Thyroid gland (tissue), 4 donors: ENCODE results near the gene NSL1. TPM values are rescaled to one million over a fixed set of nuclear protein-coding genes. Genes with fewer than 3 reads are reported as not detected.

Source experiments
- DNase-seq, 2 donors: peaks; one replicate each; pipeline ENCODE4 v3.0.0-alpha.2; 2019
- H3K27ac ChIP-seq, 3 donors: fragments of 200-600 bp; sonication (generic); 1 replicate in 2 of 3; 2 replicates in 1 of 3; pipeline ENCODE4 v1.5.1; 2016 to 2019; ENCODE audit warnings: mild to moderate bottlenecking in 1 of 3, moderate library complexity in 1 of 3
- H3K27me3 ChIP-seq: fragments of 200-600 bp; sonication (generic); one replicate; pipeline ENCODE4 v1.5.1; 2019
- H3K36me3 ChIP-seq, 2 donors: fragments of 200-600 bp; sonication (generic); one replicate each; pipeline ENCODE4 v1.5.1; 2016 to 2019
- H3K4me1 ChIP-seq, 2 donors: fragments of 200-600 bp; sonication (generic); one replicate each; pipeline ENCODE4 v1.5.1; 2017 to 2019
- H3K4me3 ChIP-seq, 3 donors: fragments of 200-600 bp; sonication (generic); replicated peaks in 1 of 3; 1 replicate in 2 of 3; 2 replicates in 1 of 3; pipeline ENCODE4 v1.5.1; 2016; ENCODE audit warnings: mild to moderate bottlenecking in 1 of 3
- H3K9me3 ChIP-seq: fragments of 200-600 bp; sonication (generic); one replicate; pipeline ENCODE4 v1.5.1; 2017
- CTCF ChIP-seq, 6 experiments: fragments of 200-600 bp in 3 of 6; fragments of 450-650 bp in 3 of 6; sonication (generic) in 3 of 6; IDR thresholded peaks; one replicate each; pipeline ENCODE4 v1.5.1; 2016 to 2019; ENCODE audit warnings: antibody characterized with exemption in 6 of 6, mild to moderate bottlenecking in 2 of 6, inconsistent platforms in 1 of 6, moderate library complexity in 1 of 6
- POLR2A ChIP-seq, 2 donors: fragments of 450-650 bp; IDR thresholded peaks; one replicate each; pipeline ENCODE4 v1.6.1; 2017; ENCODE audit warnings: antibody characterized with exemption in 2 of 2, mild to moderate bottlenecking in 2 of 2, moderate library complexity in 1 of 2
- WGBS, 2 donors: methylation state at CpG; one replicate each; pipeline ENCODE4 v1.1.5; 2017; 5-methylcytosine and 5-hydroxymethylcytosine counted together
- intact Hi-C: fragments of 100-400 bp; cut with DNase I; formaldehyde crosslinking; loops from one replicate; pipeline ENCODE4 v1.15.1; 2023
- total RNA-seq, 4 donors: library from RNA; depleted of rRNA; stranded (reverse); fragments of >200 nt; gene quantifications; one replicate each; pipeline ENCODE4 v1.2.3, GENCODE V29; 2016

Gene NSL1
- total RNA-seq, 4 donors from 2014 or later: 47.5 to 62.8 (median 62.2) TPM

GRCh38 chr1:212685429-212685828, 106.1 kb downstream of the NSL1 start:
- WGBS, 2 donors: 48 to 69% methylated on average over 2 of the region's 2 CpGs
- Histone ChIP-seq H3K36me3 (no peaks in the 10 kb centered on the region), H3K9me3 (no peaks in the 10 kb centered on the region), H3K27ac (no peak overlapping the region), H3K27me3 (no peaks in the 10 kb centered on the region), H3K4me3 (no peak overlapping the region), H3K4me1 (no peaks in the 10 kb centered on the region)
- intact Hi-C loops: no loop called here
- no peak for DNase-seq
- TF ChIP-seq POLR2A (IDR thresholded peaks at IDR 0.05) (no peak), CTCF (IDR thresholded peaks at IDR 0.05) (no peak)

- TF ChIP-seq CTCF (IDR thresholded peaks at IDR 0.05): no peak
- TF ChIP-seq POLR2A (IDR thresholded peaks at IDR 0.05): no peak
- Histone ChIP-seq H3K36me3 (no peaks in the 10 kb centered on the region), H3K4me3 (no peak overlapping the region), H3K27ac (no peak overlapping the region), H3K4me1 (no peaks in the 10 kb centered on the region), H3K27me3 (no peaks in the 10 kb centered on the region), H3K9me3 (no peaks in the 10 kb centered on the region)
- 92 to 93% methylated on average over 11 of the region's 11 CpGs for WGBS, 2 donors
- intact Hi-C loops: no loop called here
- DNase-seq: no peak
Measured at GRCh38 chr1:212684521-212685090, 107.0 kb downstream of the NSL1 start.

- Histone ChIP-seq H3K27ac (no peak overlapping the region), H3K36me3 (no peaks in the 10 kb centered on the region), H3K4me1 (no peaks in the 10 kb centered on the region), H3K4me3 (no peak overlapping the region), H3K9me3 (no peaks in the 10 kb centered on the region), H3K27me3 (no peaks in the 10 kb centered on the region)
- intact Hi-C loops: no loop called here
- TF ChIP-seq CTCF (IDR thresholded peaks at IDR 0.05) (no peak), POLR2A (IDR thresholded peaks at IDR 0.05) (no peak)
- no peak for DNase-seq
- 86 to 90% methylated on average over 6 of the region's 6 CpGs for WGBS, 2 donors
Measured at GRCh38 chr1:212684076-212684475, 107.5 kb downstream of the NSL1 start.

- Histone ChIP-seq H3K4me3 (no peak overlapping the region), H3K36me3 (no peaks in the 10 kb centered on the region), H3K27ac (no peak overlapping the region), H3K4me1 (no peaks in the 10 kb centered on the region), H3K27me3 (no peaks in the 10 kb centered on the region), H3K9me3 (no peaks in the 10 kb centered on the region)
- TF ChIP-seq POLR2A (IDR thresholded peaks at IDR 0.05): no peak
- TF ChIP-seq CTCF (IDR thresholded peaks at IDR 0.05): no peak
- no peak for DNase-seq
- intact Hi-C loops: no loop called here
- 65 to 75% methylated on average over 7 of the region's 7 CpGs for WGBS, 2 donors
Measured at GRCh38 chr1:212683357-212683722, 108.2 kb downstream of the NSL1 start.

GRCh38 chr1:212680680-212681389, 110.7 kb downstream of the NSL1 start:
- no peak overlapping the region for H3K27ac ChIP-seq
- H3K36me3 ChIP-seq: no peaks in the 10 kb centered on the region
- WGBS, 2 donors: 38 to 39% methylated on average over 4 of the region's 4 CpGs
- DNase-seq: no peak
- no peaks in the 10 kb centered on the region for H3K4me1 ChIP-seq
- intact Hi-C loops: no loop called here
- no peaks in the 10 kb centered on the region for H3K27me3 ChIP-seq
- no peaks in the 10 kb centered on the region for H3K9me3 ChIP-seq
- H3K4me3 ChIP-seq: no peak overlapping the region
- no peak for TF ChIP-seq POLR2A (IDR thresholded peaks at IDR 0.05)
- TF ChIP-seq CTCF (IDR thresholded peaks at IDR 0.05): no peak
